GM13976 (cell line): ENCODE results near the gene POLR2A.

ENCODE experiments used
- DNase-seq: peaks from one replicate; pipeline ENCODE4 v3.0.0; 2012; ENCODE audit warnings: low spot score
- CTCF ChIP-seq: IDR thresholded peaks from 2 replicates; pipeline ENCODE4 v1.5.1; 2012; ENCODE audit warnings: borderline replicate concordance, mild to moderate bottlenecking; ENCODE audit not compliant: insufficient read depth; ENCODE audit errors: extremely low read depth, missing control alignments, control extremely low read depth
- in situ Hi-C: fragments of 300-500 bp; cut with MboI; formaldehyde crosslinking; loops from one replicate; pipeline ENCODE4 v1.12.0; 2022; ENCODE audit warnings: low sequenced_read_pairs, mixed read lengths, inconsistent platforms; ENCODE audit not compliant: unreplicated experiment

Gene POLR2A

GRCh38 chr17:7508145-7508544 lies 24.0 kb downstream of the POLR2A start:
- in situ Hi-C loops, result no loop called here
- DNase-seq, result no peak
- no peak for TF ChIP-seq CTCF

GRCh38 chr17:7508846-7509245 lies 24.7 kb downstream of the POLR2A start:
- in situ Hi-C loops, result no loop called here
- no peak for DNase-seq
- no peak for TF ChIP-seq CTCF

GRCh38 chr17:7509937-7510336 lies 25.8 kb downstream of the POLR2A start:
- TF ChIP-seq CTCF, result no peak
- in situ Hi-C loops, result no loop called here
- DNase-seq, result no peak

GRCh38 chr17:7511108-7511507 lies 26.9 kb downstream of the POLR2A start:
- in situ Hi-C loops, result no loop called here
- DNase-seq, result no peak
- no peak for TF ChIP-seq CTCF

GRCh38 chr17:7512105-7512504 lies 27.9 kb downstream of the POLR2A start:
- in situ Hi-C loops, result no loop called here
- no peak for DNase-seq

GRCh38 chr17:7512824-7513540 lies 28.8 kb downstream of the POLR2A start:
- in situ Hi-C loops, result no loop called here
- DNase-seq, result no peak
- TF ChIP-seq CTCF, result no peak

More at GRCh38 chr17:7512105-7512504, 27.9 kb downstream of the POLR2A start:
- TF ChIP-seq CTCF, result no peak
